GM12874 (cell line): ENCODE data around the gene PLA2G2F.

Source experiments
- TF ChIP-seq, protein P1 (sequence below): IDR thresholded peaks from 2 replicates; pipeline ENCODE4 v1.5.1; 2011; ENCODE audit warnings: low read depth, mild to moderate bottlenecking, control low read depth, low read length, moderate library complexity; ENCODE audit not compliant: insufficient read depth

The PLA2G2F gene

DNA sequence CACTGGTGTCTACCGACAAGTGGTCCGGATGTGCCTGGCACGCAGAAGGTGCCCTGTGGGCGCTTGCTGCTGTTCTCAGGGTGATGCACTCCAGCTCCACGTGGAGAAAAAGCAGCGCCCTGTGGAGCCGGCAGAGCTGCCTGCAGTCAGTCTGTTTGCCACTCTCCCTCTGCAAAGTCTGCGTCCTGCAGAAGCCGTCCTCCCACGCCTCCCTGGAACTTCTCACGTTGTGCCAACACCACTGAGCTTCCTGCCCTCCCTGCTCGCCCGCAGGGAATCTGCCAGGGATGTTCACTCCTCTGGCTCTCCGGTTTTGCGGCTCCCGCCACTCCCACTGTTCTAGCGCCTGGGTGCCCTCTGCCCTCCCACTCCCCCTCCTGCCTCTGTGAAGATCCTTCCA is 26.9 kb downstream of the PLA2G2F start:
- TF ChIP-seq, protein P1, sequence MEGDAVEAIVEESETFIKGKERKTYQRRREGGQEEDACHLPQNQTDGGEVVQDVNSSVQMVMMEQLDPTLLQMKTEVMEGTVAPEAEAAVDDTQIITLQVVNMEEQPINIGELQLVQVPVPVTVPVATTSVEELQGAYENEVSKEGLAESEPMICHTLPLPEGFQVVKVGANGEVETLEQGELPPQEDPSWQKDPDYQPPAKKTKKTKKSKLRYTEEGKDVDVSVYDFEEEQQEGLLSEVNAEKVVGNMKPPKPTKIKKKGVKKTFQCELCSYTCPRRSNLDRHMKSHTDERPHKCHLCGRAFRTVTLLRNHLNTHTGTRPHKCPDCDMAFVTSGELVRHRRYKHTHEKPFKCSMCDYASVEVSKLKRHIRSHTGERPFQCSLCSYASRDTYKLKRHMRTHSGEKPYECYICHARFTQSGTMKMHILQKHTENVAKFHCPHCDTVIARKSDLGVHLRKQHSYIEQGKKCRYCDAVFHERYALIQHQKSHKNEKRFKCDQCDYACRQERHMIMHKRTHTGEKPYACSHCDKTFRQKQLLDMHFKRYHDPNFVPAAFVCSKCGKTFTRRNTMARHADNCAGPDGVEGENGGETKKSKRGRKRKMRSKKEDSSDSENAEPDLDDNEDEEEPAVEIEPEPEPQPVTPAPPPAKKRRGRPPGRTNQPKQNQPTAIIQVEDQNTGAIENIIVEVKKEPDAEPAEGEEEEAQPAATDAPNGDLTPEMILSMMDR = no peak

DNA sequence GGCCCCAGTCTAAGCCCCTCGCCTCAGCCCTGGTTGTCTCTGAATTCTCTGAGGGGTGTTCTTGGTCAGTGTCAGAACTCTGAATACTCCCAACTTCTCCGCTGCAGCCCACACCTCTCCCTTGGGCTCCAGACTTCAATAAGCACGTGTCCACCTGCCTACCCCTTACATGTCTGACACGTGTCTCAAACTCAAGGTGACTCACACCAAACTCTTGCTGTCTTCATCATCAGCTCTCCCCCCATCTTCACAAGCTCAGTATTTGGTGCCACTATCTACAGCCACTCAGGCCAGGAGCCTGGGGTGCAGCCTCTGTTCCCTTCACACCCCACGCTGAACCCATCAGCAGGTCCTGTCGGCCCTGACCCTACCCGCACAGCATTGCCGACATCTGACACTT is 28.0 kb downstream of the PLA2G2F start:
- TF ChIP-seq, protein P1 = no peak

DNA sequence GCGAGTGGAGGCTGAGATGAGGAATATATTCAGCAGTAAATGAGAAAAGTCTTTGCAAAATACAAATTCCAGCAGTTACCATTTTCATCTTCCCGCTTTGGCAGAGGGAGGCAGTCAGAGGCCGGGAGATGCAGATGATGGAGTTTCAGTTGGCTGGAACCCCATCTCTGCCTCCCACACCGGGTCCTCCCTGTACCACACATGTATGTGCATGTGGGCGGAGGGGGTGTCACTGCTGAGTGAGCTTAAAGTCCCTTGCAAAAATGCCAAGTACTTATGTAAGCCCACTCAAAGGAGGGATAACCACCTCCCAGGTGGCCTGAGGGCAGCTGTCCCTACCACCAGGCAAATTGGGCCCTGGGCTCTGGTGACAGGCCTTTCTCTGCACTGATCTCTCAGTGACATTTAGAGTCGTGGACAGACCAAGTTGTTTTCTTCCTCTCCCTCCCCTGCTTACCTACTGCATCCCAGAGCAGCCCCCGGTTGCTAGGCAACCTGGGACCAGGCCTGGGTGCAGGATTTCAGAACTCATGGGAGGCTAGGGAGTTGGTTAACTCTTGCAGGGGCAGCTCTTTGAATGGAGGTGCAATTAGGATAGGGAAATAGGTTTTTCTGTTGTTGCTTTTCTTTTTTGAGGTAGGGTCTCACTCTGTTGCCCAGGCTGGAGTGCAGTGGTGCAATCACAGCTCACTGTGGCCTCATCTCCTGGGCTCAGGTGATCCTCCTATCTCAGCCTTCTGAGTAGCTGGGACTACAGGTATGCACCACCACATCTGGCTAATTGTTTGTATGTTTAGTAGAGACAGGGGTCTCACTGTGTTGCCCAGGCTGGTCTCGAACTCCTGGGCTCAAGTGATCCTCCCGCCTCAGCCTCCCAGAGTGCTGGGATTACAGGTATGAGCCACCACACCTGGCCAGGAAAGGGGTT is 29.7 kb downstream of the PLA2G2F start:
- TF ChIP-seq, protein P1 = no peak

DNA sequence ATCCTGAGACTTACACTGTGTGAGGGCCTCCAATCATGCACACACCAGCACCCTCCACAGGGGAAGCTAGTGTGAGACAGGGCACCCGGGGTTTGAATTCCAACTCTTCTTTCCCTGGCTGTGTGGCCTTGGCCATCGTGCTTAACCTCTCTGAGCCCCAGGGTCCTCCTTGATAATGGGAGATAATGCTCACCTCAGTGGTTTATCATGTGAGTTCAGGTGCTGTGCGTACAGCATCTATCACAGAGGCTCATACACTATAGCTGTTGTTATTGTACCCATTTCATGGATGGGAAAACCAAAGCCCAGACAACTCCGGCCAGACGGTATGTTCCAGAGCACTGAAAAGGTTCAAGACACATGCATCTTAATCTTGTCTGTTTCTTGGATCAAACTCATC is 30.8 kb downstream of the PLA2G2F start:
- TF ChIP-seq, protein P1 = no peak

DNA sequence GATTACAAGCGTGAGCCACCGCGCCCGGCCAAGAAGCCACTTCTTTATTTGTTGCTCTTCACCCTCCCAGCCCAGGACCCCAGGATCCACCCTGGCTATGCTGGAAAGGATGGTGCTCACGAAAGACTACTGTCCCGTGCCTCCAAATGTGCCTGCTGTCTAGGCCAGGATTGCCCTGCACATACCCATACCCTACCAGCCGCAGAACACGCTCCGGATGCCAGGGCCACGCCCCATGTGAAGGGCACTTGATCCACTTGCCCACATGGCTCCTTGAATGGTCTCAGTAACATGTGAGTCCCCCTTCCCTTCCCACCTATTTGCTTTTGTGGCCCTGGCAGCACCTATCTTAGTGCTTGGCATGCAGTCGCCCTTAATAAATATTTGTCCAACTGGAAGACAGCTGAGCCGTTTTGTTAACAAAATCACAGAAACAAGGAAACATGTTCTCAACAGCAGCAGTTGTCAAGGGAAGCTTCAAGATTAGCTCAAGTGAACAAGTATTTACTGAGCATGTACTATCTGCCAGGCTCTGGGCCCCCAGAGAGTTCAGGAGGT is 33.0 kb downstream of the PLA2G2F start:
- TF ChIP-seq, protein P1 = no peak

DNA sequence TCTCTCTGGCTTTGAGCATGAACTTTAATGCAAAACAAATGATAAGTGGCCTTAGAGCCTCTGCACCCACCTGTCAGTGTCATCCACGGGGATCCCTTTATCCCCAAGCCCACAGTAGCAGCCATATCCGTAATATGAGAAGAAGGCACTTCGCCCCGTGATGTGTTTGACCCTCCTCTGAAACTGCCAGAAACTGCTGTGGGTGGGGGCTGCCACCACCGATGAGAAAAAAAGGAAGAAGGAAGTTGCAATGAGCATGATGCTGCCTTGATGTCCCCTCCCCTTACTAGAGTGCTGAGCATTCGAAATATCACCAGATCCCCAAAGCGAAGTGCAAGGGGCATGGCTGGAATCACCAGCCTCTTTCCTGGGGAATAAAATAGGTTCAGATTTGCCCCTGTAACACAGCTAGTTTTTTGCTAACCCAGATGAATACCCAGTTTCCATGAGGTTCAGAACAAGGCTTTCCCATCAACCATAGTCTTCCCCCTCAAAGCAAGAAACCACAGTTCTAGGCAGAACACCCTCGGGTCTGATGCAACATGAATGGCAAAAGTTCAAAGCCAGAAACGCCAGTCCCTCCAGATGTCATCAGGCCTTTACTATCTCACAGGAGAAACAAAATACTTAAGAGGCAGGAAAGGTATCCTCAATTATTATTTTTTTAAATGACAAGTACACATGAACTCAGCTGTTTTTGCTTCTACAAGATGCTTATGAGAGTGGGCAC is 36.0 kb downstream of the PLA2G2F start:
- TF ChIP-seq, protein P1 = no peak

DNA sequence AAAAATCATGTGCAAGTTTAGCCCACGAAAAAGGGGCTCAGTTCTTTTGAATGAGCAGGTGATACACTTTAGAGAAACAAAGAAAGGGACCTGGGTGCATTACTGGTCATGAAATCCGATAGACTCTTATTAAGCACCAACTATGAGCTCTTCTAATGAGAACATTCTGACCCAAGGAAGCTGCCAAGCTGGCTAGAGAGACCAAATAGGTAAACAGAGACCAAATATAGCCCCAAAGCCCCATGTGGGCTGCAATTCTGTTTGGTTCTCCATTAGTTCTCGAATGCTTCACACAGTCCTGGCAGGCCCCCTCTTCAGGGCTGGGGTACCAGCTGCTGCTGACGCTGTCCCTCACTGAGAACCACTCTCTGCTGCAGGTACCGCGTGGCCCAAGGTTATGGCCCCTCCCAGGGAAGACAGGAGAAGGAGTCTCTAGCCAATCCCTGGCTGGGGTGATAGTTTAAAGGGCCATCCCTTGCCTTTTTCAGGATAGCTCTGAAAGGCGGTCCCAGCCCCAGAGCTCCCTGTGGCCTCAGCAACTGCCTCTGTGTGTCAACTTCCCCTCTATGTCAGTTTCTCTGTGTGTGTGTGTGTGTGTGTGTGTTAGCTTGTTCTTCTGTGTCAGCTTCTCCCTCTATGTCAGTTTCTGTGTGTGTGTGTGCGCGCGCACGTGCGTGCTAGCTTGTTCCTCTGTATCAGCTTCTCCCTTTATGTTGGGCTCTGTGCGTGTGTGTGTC is 39.7 kb downstream of the PLA2G2F start:
- TF ChIP-seq, protein P1 = no peak
